GM12874 (cell line): ENCODE results near the gene DUSP6.

Experiments used
- CTCF ChIP-seq: IDR thresholded peaks from 2 replicates; pipeline ENCODE4 v1.5.1; 2011; ENCODE audit warnings: low read depth, mild to moderate bottlenecking, control low read depth, low read length, moderate library complexity; ENCODE audit not compliant: insufficient read depth

DUSP6 gene

GRCh38 chr12:89323568-89324218 lies 28.6 kb downstream of the DUSP6 start:
- TF ChIP-seq CTCF = no peak

- no peak for TF ChIP-seq CTCF
Observed at GRCh38 chr12:89320735-89321134, 31.6 kb downstream of the DUSP6 start.

- TF ChIP-seq CTCF = no peak
Observed at GRCh38 chr12:89319606-89320005, 32.7 kb downstream of the DUSP6 start.

- TF ChIP-seq CTCF = no peak
Observed at GRCh38 chr12:89319122-89319521, 33.2 kb downstream of the DUSP6 start.

- no peak for TF ChIP-seq CTCF
Observed at GRCh38 chr12:89316705-89317139, 35.6 kb downstream of the DUSP6 start.

- TF ChIP-seq CTCF = no peak
Observed at GRCh38 chr12:89314060-89314761, 38.1 kb downstream of the DUSP6 start.

GRCh38 chr12:89311703-89312293 lies 40.5 kb downstream of the DUSP6 start:
- no peak for TF ChIP-seq CTCF
